GM12891 (cell line): ENCODE results near the gene ALK.

Source experiments
- PAX5 ChIP-seq: IDR thresholded peaks from 2 replicates; pipeline ENCODE4 v1.6.1; 2011; ENCODE audit warnings: low read length, moderate library complexity, mild to moderate bottlenecking; ENCODE audit not compliant: insufficient read depth, severe bottlenecking
- POLR2A ChIP-seq: IDR thresholded peaks from 2 replicates; pipeline ENCODE4 v1.6.1; 2011; ENCODE audit warnings: low read depth, low read length, control low read depth
- POLR2AphosphoS5 ChIP-seq: IDR thresholded peaks from 2 replicates; pipeline ENCODE4 v1.6.1; 2011; ENCODE audit warnings: low read depth, low read length, control low read depth
- POU2F2 ChIP-seq: IDR thresholded peaks from 2 replicates; pipeline ENCODE4 v1.6.1; 2011; ENCODE audit warnings: low read depth, mild to moderate bottlenecking, control low read depth, low read length, moderate library complexity
- SPI1 ChIP-seq: IDR thresholded peaks from 2 replicates; pipeline ENCODE4 v1.6.1; 2011; ENCODE audit warnings: low read depth, low read length, control low read depth
- TAF1 ChIP-seq: IDR thresholded peaks from 2 replicates; pipeline ENCODE4 v1.6.1; 2011; ENCODE audit warnings: low read depth, low read length, control low read depth

GRCh38 chr2:29940706-29941105 lies 19.3 kb upstream of the ALK start:
- TF ChIP-seq POLR2AphosphoS5 (no peak), POLR2A (no peak), TAF1 (no peak), SPI1 (no peak), PAX5 (no peak), POU2F2 (no peak)
